Pulmonary artery endothelial cell (primary cell): ENCODE results near the gene SMO. TPM values are rescaled to one million over a fixed set of nuclear protein-coding genes. Genes with fewer than 3 reads are reported as not detected.
"Not testable (repeated sequence)": the region's sequence is repeated elsewhere in the genome, so short reads cannot be mapped to it uniquely, and the experiment has no call there.

Experiments used
- DNase-seq: peaks from one replicate; pipeline ENCODE4 v3.0.0-alpha.2; 2011; ENCODE audit warnings: low read depth, low spot score
- total RNA-seq: library from RNA; depleted of rRNA; stranded (reverse); fragments of >200 nt; gene quantifications from 2 replicates; pipeline ENCODE4 v1.2.3, GENCODE V29; 2014

Gene SMO
- total RNA-seq, 1 donor from 2014 or later: 2.4 TPM

GRCh38 chr7:129208667-129209066, 20.2 kb downstream of the SMO start:
- DNase-seq: no peak

GRCh38 chr7:129209067-129209926, 20.9 kb downstream of the SMO start:
- DNase-seq: no peak

DNA sequence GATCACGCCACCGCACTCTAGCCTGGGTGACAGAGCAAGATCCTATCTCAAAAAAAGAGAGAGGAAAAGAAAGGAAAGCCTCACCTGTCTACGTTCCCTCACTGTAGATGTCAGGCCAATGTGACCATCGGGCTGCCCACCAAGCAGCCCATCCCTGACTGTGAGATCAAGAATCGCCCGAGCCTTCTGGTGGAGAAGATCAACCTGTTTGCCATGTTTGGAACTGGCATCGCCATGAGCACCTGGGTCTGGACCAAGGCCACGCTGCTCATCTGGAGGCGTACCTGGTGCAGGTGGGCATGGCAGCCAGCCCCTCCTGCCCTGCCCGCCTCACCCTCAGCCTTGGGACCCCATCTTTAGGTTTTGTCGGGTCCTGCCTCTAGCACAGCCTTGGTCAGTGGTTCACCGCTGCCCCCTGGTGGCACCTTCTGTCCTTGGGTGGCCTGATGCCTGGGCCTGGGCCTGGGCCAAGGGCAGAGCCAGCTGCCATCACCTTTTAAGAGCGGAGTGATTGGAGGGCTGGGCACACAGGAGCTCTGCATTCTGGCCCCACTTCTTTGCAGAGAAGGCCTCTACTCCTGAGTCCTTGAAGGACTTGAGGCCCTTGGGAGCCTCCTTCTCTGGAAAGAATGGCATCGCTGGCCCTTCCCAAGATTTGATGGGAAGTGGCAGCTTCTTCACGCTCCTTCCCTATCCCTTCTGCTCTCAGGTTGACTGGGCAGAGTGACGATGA, 22.0 kb downstream of the SMO start:
- DNase-seq: peak; percentile 15

DNA sequence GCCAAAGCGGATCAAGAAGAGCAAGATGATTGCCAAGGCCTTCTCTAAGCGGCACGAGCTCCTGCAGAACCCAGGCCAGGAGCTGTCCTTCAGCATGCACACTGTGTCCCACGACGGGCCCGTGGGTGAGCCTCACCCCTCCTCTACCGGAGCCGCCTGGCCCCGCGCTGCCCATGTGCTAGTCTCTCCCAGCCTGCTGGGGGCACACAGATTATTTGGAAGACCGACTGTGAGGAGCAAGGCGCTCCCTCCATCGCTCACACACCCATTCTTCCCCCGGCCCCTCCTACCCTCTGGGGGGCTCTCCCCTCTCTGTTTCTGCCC, 22.5 kb downstream of the SMO start:
- no peak for DNase-seq

DNA sequence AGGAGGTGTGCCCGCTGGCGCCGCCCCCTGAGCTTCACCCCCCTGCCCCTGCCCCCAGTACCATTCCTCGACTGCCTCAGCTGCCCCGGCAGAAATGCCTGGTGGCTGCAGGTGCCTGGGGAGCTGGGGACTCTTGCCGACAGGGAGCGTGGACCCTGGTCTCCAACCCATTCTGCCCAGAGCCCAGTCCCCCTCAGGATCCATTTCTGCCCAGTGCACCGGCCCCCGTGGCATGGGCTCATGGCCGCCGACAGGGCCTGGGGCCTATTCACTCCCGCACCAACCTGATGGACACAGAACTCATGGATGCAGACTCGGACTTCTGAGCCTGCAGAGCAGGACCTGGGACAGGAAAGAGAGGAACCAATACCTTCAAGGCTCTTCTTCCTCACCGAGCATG, 23.7 kb downstream of the SMO start:
- DNase-seq: no peak

- no peak for DNase-seq
These were observed 24.2 kb downstream of the SMO start for GRCh38 chr7:129212596-129212995.

- no peak for DNase-seq
These were observed 25.4 kb downstream of the SMO start for GRCh38 chr7:129213828-129214227.

GRCh38 chr7:129215691-129216090, 27.3 kb downstream of the SMO start:
- DNase-seq: not testable (repeated sequence)

GRCh38 chr7:129216101-129216715, 27.8 kb downstream of the SMO start:
- not testable (repeated sequence) for DNase-seq

DNA sequence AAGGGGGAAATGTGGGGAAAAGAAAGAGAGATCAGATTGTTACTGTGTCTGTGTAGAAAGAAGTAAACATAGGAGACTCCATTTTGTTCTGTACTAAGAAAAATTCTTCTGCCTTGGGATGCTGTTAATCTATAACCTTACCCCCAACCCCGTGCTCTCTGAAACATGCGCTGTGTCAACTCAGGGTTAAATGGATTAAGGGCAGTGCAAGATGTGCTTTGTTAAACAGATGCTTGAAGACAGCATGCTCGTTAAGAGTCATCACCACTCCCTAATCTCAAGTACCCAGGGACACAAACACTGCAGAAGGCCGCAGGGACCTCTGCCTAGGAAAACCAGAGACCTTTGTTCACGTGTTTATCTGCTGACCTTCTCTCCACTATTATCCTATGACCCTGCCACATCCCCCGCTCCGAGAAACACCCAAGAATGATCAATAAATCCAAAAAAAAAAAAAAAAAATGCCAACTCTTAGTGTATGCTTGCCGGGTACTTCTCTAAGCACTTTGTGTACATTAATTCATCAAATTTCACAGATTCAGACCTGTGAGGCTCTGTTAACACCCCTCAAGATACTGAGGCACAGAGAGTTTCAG, 28.5 kb downstream of the SMO start:
- DNase-seq: not testable (repeated sequence)

DNA sequence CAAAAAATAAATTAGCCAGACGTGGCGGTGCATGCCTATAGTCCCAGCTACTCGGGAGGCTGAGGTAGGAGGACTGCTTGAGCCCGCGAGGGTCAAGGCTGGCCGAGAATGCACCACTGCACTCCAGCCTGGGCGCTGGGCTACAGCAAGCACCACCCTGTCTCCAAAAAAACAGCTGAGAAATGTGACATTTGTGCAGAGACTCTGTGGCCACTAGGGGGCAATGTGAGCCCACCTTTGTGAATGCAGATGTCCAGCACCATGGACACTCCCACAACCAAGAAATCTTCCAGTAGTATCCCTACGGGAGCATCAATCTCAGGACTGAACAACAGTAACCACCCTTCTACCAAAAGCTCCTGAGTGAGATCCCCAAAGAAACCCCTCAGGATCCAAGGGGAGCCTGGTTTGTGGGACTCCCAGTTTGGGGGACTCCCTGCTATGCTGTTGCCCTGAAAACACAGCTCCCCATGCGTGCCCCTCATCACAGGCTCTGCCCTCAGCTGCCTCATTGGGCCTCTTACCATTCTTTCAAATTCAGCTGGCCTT, 30.2 kb downstream of the SMO start:
- DNase-seq: peak; percentile 32

GRCh38 chr7:129219166-129219565, 30.7 kb downstream of the SMO start:
- not testable (repeated sequence) for DNase-seq

DNA sequence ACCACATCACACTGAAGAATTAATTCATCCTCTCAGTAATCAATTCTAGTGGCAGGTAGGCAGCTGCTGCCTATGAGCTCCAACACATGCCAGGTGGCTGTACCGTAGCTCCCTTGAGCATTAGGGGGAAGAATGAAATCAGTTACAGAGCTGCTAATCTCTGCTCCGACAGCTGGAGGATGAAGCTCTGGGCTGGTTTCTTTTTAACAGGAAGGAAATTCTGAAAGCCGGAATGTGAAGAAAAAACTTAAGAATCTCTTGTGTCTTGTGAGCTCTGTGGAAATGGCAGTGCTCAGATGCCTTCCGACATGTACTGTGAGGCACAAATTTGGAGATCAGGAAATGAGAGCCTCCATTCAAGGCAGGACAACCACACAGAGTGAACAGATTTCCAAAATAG, 33.6 kb downstream of the SMO start:
- peak; percentile 8 for DNase-seq

DNA sequence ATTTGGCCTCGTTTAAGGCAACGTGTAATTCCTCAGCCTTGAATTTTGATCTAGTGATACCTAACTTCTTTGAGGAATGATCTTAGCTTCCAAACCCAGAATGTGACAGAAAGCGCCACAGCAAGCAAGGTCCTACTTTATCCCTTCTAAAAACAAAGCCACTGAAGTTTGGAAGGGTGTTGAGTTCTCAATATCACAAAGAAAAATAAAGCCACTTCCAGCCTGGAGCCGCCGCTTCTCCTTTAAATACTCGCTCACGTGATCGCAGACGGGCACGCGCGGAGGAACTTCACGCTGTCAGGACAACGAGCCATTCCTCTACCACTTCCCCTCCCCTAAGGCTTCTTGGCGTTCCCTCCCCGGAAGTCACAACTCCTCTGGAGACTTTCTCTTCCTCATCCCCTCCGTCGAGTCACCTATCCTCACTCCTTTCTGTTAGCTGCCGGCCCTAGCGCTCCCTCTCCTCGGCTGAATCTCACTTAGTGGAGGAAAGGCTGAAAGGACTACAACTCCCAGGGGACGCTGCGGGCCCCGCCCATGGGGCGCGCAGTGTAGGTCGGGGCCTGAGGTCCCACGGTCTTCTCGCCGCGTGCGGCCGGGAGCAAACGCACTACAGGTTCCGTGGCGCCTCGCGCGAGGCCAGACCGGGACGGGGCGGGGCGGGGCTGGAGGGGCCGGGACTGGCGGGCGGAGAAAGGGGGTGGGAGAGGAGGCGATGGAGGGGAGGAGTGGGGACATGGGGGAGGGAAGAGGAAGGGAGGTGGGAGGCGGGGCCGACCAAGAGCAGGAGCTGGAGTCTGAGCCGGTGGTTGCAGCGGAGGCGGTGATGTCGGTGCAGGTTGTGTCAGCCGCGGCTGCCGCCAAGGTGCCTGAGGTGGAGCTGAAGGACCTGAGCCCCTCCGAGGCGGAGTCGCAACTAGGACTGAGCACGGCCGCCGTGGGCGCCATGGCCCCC, 36.1 kb downstream of the SMO start, which contains the start of gene AHCYL2:
Gene AHCYL2, plus strand, starts transcription at position 780 of the 955 bp plus-strand sequence.
- peak; percentile 87 for DNase-seq

GRCh38 chr7:129225206-129225930, 36.9 kb downstream of the SMO start:
- no peak for DNase-seq

GRCh38 chr7:129225931-129226572, 37.6 kb downstream of the SMO start:
- no peak for DNase-seq

GRCh38 chr7:129227646-129228578, 39.5 kb downstream of the SMO start:
- no peak for DNase-seq

GRCh38 chr7:129228633-129229032, 40.2 kb downstream of the SMO start:
- DNase-seq: no peak
